Large intestine (tissue), 12 donors: ENCODE measurements around the gene FBXW4. TPM values are rescaled to one million over a fixed set of nuclear protein-coding genes. Genes with fewer than 3 reads are reported as not detected.
A peak's percentile ranks its signal among the peaks of the same experiment; 100 is the strongest.

Source experiments
- DNase-seq, 2 donors: peaks; one replicate each; pipeline versions ENCODE4 v3.0.0 to v3.0.0-alpha.2; 2013
- H3K27ac ChIP-seq: one replicate; pipeline ENCODE4 v1.5.1; 2013; ENCODE audit warnings: low read length
- H3K27me3 ChIP-seq: 2 replicates; pipeline ENCODE4 v1.6.1; 2013; ENCODE audit warnings: low read length; ENCODE audit not compliant: control insufficient read depth, insufficient read depth
- H3K36me3 ChIP-seq: 2 replicates; pipeline ENCODE4 v1.6.1; 2013; ENCODE audit warnings: low read length; ENCODE audit not compliant: control insufficient read depth, insufficient read depth
- H3K4me1 ChIP-seq: one replicate; pipeline ENCODE4 v1.6.1; 2013; ENCODE audit warnings: low read length; ENCODE audit not compliant: control insufficient read depth, insufficient read depth
- H3K4me3 ChIP-seq: one replicate; pipeline ENCODE4 v1.5.1; 2013; ENCODE audit warnings: low read length
- H3K9me3 ChIP-seq: one replicate; pipeline ENCODE4 v1.6.1; 2013; ENCODE audit warnings: mild to moderate bottlenecking, low read depth, low read length, moderate library complexity; ENCODE audit not compliant: control insufficient read depth
- WGBS: methylation state at CpG from one replicate; pipeline ENCODE4 v1.1.5; 2013; ENCODE audit warnings: low lambda C conversion rate; ENCODE audit not compliant: insufficient coverage; 5-methylcytosine and 5-hydroxymethylcytosine counted together
- long read RNA-seq, 11 donors: transcript quantifications; one replicate each; lab custom pipeline, GENCODE V29; 2026
- polyA plus RNA-seq: library from polyadenylated mRNA; unstranded; fragments of 120-200 nt; gene quantifications from one replicate; pipeline ENCODE4 v1.2.1, GENCODE V29; 2013

The FBXW4 gene
- 45.7 TPM for polyA plus RNA-seq
- long read RNA-seq, donor 1, partial matches to known transcripts = 0 of 3 reads
- long read RNA-seq, donor 1, other reads (novel, unspliced or antisense) = 0 of 3 reads
- long read RNA-seq, donor 2, transcript FBXW4-201 (9 exons, 2,483 nt) = major isoform, 10 of 11 reads
- long read RNA-seq, donor 2, partial matches to known transcripts = 0 of 11 reads
- long read RNA-seq, donor 2, other reads (novel, unspliced or antisense) = 0 of 11 reads
- long read RNA-seq, donor 3 = 0 reads
- long read RNA-seq, donor 4 = 0 reads
- long read RNA-seq, donor 5, partial matches to known transcripts = 0 of 4 reads
- long read RNA-seq, donor 5, other reads (novel, unspliced or antisense) = 0 of 4 reads
- long read RNA-seq, donor 6, transcript FBXW4-201 (9 exons, 2,483 nt) = major isoform, 5 of 6 reads
- long read RNA-seq, donor 6, partial matches to known transcripts = 0 of 6 reads
- long read RNA-seq, donor 6, other reads (novel, unspliced or antisense) = 0 of 6 reads
- long read RNA-seq, donor 7, partial matches to known transcripts = 0 of 2 reads
- long read RNA-seq, donor 7, other reads (novel, unspliced or antisense) = 0 of 2 reads
- long read RNA-seq, donor 8, partial matches to known transcripts = 0 of 3 reads
- long read RNA-seq, donor 8, other reads (novel, unspliced or antisense) = 0 of 3 reads
- long read RNA-seq, donor 9, partial matches to known transcripts = 0 of 3 reads
- long read RNA-seq, donor 9, other reads (novel, unspliced or antisense) = 0 of 3 reads
- long read RNA-seq, donor 10, partial matches to known transcripts = 0 of 5 reads
- long read RNA-seq, donor 10, other reads (novel, unspliced or antisense) = 0 of 5 reads
- long read RNA-seq, donor 11, transcript FBXW4-201 (9 exons, 2,483 nt) = major isoform, 6 of 6 reads
- long read RNA-seq, donor 11, partial matches to known transcripts = 0 of 6 reads
- long read RNA-seq, donor 11, other reads (novel, unspliced or antisense) = 0 of 6 reads

DNA sequence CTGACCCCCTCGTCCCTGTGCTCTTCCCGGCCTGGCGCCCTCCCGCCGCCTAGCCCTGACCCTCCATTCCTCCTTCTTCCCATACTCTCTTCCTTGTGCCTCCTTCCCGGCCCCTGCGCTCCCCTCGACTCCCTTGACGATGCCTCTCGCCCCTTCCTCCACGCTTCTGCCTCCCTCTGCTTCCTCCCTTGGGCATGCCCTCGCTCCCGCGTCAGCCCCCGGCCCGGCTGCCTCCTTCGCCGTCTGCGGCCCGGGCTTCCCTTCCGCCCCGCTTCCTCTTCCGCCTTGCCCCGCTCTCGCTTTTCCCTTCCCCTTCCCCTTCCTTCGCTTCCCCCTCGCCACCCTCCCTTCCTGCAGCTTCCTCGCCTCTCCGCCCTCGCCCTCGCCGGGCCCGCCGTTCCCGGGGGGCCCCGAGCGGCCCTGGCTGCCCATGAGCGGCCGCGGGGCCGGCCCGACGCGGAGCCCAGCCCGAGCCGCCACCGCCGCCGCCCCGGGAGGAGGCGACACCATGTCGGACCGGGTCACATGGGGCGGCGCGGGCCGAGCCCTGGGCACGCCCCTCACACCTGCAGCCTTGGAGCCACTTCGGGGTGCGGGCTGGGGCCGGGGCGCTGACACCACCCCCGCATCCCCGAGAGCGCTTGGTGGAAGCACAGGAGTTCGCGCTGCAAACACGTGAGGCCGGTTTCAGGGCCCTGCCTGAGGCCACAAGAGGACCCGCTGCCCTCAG is at the start of gene FBXW4:
Gene FBXW4, minus strand, starts transcription at position 497 of the 730 bp plus-strand sequence. Its CDS starts 65 bp downstream, at position 432.
- WGBS = 0% methylated on average over 1 of the region's 70 CpGs
- H3K4me1 ChIP-seq = peaks cover 17% of the 10 kb centered on the region
- no peaks in the 10 kb centered on the region for H3K9me3 ChIP-seq
- peak within 1 kb of the TSS; percentile 88 for H3K4me3 ChIP-seq
- peak; percentile 67 to 85 for DNase-seq
- H3K27ac ChIP-seq = peak within 1 kb of the TSS; percentile 98
- no peaks in the 10 kb centered on the region for H3K36me3 ChIP-seq
- no peaks in the 10 kb centered on the region for H3K27me3 ChIP-seq

DNA sequence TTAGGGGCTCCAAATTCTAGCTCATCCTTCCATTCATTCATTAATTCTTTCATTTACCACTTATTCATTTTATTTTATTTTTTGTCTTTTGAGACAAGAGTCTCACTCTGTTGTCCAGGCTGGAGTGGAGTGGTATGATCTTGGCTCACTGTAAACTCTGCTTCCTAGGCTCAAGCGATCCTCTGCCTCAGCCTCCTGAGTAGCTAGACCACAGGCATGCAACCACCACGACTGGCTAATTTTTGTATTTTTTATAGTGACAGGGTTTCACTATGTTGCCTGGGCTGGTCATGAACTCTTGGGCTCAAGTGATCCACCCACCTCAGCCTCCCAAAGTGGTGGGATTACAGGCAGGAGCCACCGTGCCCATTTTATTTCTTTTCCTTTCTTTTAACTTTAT is 49.3 kb upstream of the FBXW4 start:
- Histone ChIP-seq H3K36me3 (no peaks in the 10 kb centered on the region), H3K27me3 (peaks cover 5% of the 10 kb centered on the region), H3K4me3 (no peak overlapping the region), H3K9me3 (no peaks in the 10 kb centered on the region), H3K4me1 (peaks cover 16% of the 10 kb centered on the region), H3K27ac (no peak overlapping the region)
- DNase-seq = no peak
- no CpG with 5 or more reads among the region's 3 CpGs for WGBS

DNA sequence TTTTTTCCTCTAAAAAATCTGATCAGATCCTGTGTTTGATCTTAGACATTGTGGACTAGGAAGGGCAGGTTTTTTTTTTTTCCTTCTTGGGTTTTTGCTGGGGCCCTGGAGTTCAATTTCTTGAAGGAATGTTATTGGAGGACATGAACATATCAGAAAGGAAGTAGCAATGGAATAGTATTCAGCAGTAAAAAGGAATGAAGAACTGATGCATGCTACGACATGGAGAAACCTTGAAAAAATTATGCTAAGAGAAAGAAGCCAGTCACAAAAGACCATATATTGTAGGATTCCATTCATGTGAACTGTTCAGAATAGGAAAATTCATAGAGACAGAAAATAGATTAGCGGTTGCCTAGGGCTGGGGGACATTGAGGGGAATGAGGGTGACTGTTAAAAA is 47.0 kb upstream of the FBXW4 start:
- DNase-seq = no peak
- Histone ChIP-seq H3K27me3 (peaks cover 5% of the 10 kb centered on the region), H3K4me3 (no peak overlapping the region), H3K36me3 (no peaks in the 10 kb centered on the region), H3K9me3 (no peaks in the 10 kb centered on the region), H3K4me1 (peaks cover 9% of the 10 kb centered on the region), H3K27ac (no peak overlapping the region)
- WGBS = 50% methylated on average over 2 of the region's 2 CpGs

DNA sequence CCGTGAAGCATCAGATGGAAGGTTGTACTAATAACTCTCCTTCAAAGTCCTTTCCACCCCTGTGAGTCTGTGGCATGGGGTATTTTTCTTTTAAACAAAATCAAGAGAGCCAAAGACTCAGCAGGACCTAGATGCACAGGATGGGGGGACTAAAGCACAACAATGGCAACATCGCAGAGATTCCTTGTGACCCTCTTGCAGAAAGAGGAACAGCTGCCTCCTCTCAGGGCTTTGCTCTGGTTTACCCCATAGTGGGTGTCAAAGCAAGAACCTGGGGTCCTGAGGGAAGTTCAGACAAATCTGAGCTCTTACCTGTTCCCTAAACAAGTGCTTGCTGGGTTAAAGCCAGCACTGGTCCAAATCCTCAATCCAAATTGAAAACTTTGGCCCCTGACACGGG is 41.7 kb upstream of the FBXW4 start:
- DNase-seq = no peak
- Histone ChIP-seq H3K4me1 (no peaks in the 10 kb centered on the region), H3K9me3 (no peaks in the 10 kb centered on the region), H3K36me3 (no peaks in the 10 kb centered on the region), H3K27ac (no peak overlapping the region), H3K4me3 (no peak overlapping the region), H3K27me3 (peaks cover 8% of the 10 kb centered on the region)
- no CpG with 5 or more reads among the region's 3 CpGs for WGBS

GRCh38 chr10:101732096-101732495 is 37.1 kb upstream of the FBXW4 start:
- Histone ChIP-seq H3K4me3 (no peak overlapping the region), H3K9me3 (no peaks in the 10 kb centered on the region), H3K27ac (no peak overlapping the region), H3K4me1 (no peaks in the 10 kb centered on the region), H3K36me3 (no peaks in the 10 kb centered on the region), H3K27me3 (peaks cover 3% of the 10 kb centered on the region)
- DNase-seq = no peak
- no CpG with 5 or more reads among the region's 1 CpG for WGBS

DNA sequence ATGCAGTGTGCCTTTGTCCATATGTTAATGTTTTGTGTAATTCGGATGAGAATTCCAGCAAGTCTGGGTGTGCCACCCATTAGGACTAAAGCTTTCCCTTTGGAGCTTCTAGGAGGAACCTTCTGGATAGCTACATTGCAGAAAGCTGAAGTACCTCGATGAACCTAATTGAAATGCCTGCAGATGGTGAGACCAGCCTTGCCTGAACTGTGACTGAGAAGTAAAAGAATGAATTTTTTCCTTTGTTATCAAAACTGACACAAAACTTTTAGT is 31.1 kb upstream of the FBXW4 start:
- DNase-seq = no peak
- no CpG with 5 or more reads among the region's 2 CpGs for WGBS

GRCh38 chr10:101725296-101726114 is 30.5 kb upstream of the FBXW4 start:
- no peaks in the 10 kb centered on the region for H3K27me3 ChIP-seq
- no peaks in the 10 kb centered on the region for H3K36me3 ChIP-seq
- H3K4me3 ChIP-seq = no peak overlapping the region
- H3K27ac ChIP-seq = no peak overlapping the region
- 0% methylated on average over 1 of the region's 8 CpGs for WGBS
- DNase-seq = peak; percentile 37 to 75
- peaks cover 7% of the 10 kb centered on the region for H3K4me1 ChIP-seq
- no peaks in the 10 kb centered on the region for H3K9me3 ChIP-seq

More for the DNA sequence above, 31.1 kb upstream of the FBXW4 start:
- Histone ChIP-seq H3K27ac (peak overlapping the region; percentile 4), H3K36me3 (no peaks in the 10 kb centered on the region), H3K27me3 (no peaks in the 10 kb centered on the region), H3K4me1 (peaks cover 7% of the 10 kb centered on the region), H3K9me3 (no peaks in the 10 kb centered on the region), H3K4me3 (no peak overlapping the region)

- DNase-seq = no peak
- Histone ChIP-seq H3K4me1 (peaks cover 7% of the 10 kb centered on the region), H3K27ac (no peak overlapping the region), H3K4me3 (no peak overlapping the region), H3K36me3 (no peaks in the 10 kb centered on the region), H3K9me3 (no peaks in the 10 kb centered on the region), H3K27me3 (no peaks in the 10 kb centered on the region)
- WGBS = no CpG with 5 or more reads among the region's 2 CpGs
Observed at GRCh38 chr10:101724446-101724845, 29.5 kb upstream of the FBXW4 start.

DNA sequence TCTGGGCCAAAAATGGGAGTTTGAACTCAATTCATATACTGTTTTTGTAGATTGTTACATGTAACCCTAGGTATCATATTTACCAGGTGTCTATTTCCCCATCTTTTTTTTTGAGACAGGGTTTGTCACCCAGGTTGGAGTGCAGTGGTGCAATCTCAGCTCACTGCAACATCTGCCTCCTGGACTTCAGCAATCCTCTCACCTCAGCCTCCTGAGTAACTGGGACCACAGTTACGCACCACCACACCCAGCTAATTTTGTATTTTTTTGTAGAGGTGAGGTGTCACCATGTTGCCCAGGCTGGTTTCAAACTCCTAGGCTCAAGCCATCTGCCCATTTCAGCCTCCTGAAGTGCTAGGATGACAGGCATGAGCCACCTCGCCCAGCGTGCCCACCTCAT is 28.2 kb upstream of the FBXW4 start:
- Histone ChIP-seq H3K9me3 (no peaks in the 10 kb centered on the region), H3K4me1 (peaks cover 7% of the 10 kb centered on the region), H3K27me3 (no peaks in the 10 kb centered on the region), H3K27ac (no peak overlapping the region), H3K36me3 (no peaks in the 10 kb centered on the region), H3K4me3 (no peak overlapping the region)
- no CpG with 5 or more reads among the region's 3 CpGs for WGBS
- DNase-seq = no peak
